Esophagus muscularis mucosa (tissue), 3 donors: ENCODE results near the gene GABRP.

Experiments
- POLR2A ChIP-seq: fragments of 450-650 bp; IDR thresholded peaks from one replicate; pipeline ENCODE4 v1.6.1; 2017; ENCODE audit warnings: antibody characterized with exemption, moderate library complexity, mild to moderate bottlenecking, low read depth
- POLR2AphosphoS5 ChIP-seq, 2 donors: sonication (generic); formaldehyde crosslinking; IDR thresholded peaks; one replicate each; pipeline ENCODE4 v1.6.1; 2017; ENCODE audit warnings: antibody characterized with exemption in 2 of 2
- TF ChIP-seq, protein P1 (sequence below), 3 experiments: fragments of 200-600 bp in 2 of 3; fragments of 450-650 bp in 1 of 3; sonication (generic) in 2 of 3; IDR thresholded peaks; one replicate each; pipeline ENCODE4 v1.5.1; 2017 to 2019; ENCODE audit warnings: antibody characterized with exemption in 3 of 3, mild to moderate bottlenecking in 2 of 3, moderate library complexity in 1 of 3

DNA sequence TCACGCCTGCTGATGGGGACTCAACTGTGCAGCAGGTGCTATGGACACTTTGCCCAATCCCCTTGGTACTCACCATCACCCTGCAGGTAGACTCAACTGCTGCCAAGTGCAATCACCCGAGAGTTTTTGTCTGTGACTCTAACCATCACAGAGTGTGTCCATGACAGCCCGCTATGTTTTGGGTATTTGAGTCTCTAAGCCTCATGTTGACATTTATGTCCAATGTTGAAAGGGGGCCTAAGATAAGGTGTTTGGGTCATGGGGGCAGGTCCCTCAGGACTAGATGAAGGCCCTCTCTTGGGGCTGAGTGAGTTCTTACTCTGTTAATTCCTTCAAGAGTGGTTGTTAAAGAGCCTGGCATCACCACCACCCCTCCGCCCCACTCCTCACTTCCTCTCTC lies 44.1 kb upstream of the GABRP start:
- TF ChIP-seq, protein P1, sequence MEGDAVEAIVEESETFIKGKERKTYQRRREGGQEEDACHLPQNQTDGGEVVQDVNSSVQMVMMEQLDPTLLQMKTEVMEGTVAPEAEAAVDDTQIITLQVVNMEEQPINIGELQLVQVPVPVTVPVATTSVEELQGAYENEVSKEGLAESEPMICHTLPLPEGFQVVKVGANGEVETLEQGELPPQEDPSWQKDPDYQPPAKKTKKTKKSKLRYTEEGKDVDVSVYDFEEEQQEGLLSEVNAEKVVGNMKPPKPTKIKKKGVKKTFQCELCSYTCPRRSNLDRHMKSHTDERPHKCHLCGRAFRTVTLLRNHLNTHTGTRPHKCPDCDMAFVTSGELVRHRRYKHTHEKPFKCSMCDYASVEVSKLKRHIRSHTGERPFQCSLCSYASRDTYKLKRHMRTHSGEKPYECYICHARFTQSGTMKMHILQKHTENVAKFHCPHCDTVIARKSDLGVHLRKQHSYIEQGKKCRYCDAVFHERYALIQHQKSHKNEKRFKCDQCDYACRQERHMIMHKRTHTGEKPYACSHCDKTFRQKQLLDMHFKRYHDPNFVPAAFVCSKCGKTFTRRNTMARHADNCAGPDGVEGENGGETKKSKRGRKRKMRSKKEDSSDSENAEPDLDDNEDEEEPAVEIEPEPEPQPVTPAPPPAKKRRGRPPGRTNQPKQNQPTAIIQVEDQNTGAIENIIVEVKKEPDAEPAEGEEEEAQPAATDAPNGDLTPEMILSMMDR (IDR thresholded peaks at IDR 0.05): no peak
- TF ChIP-seq POLR2A (no peak), POLR2AphosphoS5 (IDR thresholded peaks at IDR 0.05) (no peak)
